Thyroid gland (tissue), 4 donors: ENCODE data around the gene FRMD4A.

Experiments
- POLR2A ChIP-seq, 2 donors: fragments of 450-650 bp; IDR thresholded peaks; one replicate each; pipeline ENCODE4 v1.6.1; 2017; ENCODE audit warnings: antibody characterized with exemption in 2 of 2, mild to moderate bottlenecking in 2 of 2, moderate library complexity in 1 of 2
- TF ChIP-seq, protein P1 (sequence below), 6 experiments: fragments of 200-600 bp in 3 of 6; fragments of 450-650 bp in 3 of 6; sonication (generic) in 3 of 6; IDR thresholded peaks; one replicate each; pipeline ENCODE4 v1.5.1; 2016 to 2019; ENCODE audit warnings: antibody characterized with exemption in 6 of 6, mild to moderate bottlenecking in 2 of 6, inconsistent platforms in 1 of 6, moderate library complexity in 1 of 6

DNA sequence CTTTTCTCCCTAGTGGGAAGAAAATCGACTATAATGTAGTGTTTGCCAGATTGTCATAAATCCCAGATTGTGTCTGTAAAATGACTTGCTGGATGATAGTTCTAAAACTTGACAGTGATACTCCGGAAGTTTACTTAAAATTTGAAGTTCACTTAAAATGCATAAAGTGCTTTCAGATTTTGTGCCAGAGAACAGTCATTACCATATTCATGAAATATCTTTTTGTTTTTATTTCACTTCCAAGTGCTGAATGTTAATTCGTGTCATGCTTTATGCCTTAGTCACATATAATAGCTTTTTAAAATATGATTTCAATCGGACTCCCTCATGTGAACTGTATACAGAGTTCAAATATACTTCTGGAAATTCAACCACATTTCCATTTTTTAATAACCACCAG is 713.6 kb downstream of the FRMD4A start:
- no peak for TF ChIP-seq POLR2A (IDR thresholded peaks at IDR 0.05)
- TF ChIP-seq, protein P1, sequence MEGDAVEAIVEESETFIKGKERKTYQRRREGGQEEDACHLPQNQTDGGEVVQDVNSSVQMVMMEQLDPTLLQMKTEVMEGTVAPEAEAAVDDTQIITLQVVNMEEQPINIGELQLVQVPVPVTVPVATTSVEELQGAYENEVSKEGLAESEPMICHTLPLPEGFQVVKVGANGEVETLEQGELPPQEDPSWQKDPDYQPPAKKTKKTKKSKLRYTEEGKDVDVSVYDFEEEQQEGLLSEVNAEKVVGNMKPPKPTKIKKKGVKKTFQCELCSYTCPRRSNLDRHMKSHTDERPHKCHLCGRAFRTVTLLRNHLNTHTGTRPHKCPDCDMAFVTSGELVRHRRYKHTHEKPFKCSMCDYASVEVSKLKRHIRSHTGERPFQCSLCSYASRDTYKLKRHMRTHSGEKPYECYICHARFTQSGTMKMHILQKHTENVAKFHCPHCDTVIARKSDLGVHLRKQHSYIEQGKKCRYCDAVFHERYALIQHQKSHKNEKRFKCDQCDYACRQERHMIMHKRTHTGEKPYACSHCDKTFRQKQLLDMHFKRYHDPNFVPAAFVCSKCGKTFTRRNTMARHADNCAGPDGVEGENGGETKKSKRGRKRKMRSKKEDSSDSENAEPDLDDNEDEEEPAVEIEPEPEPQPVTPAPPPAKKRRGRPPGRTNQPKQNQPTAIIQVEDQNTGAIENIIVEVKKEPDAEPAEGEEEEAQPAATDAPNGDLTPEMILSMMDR (IDR thresholded peaks at IDR 0.05), result no peak
